GM08714 (cell line): ENCODE results near the gene EIF2S3.
"Not testable (repeated sequence)": the region's sequence is repeated elsewhere in the genome, so short reads cannot be mapped to it uniquely, and the experiment has no call there.

Experiments
- H3K4me3 ChIP-seq: fragments of 200-500 bp; sonication (Bioruptor generic); 2 replicates; pipeline ENCODE4 v1.5.1; 2014; ENCODE audit warnings: mild to moderate bottlenecking, low read length, inconsistent platforms
- ZNF274 ChIP-seq: IDR thresholded peaks from 2 replicates; pipeline ENCODE4 v1.6.1; 2012; ENCODE audit warnings: mild to moderate bottlenecking, low read depth, low read length

EIF2S3 gene

DNA sequence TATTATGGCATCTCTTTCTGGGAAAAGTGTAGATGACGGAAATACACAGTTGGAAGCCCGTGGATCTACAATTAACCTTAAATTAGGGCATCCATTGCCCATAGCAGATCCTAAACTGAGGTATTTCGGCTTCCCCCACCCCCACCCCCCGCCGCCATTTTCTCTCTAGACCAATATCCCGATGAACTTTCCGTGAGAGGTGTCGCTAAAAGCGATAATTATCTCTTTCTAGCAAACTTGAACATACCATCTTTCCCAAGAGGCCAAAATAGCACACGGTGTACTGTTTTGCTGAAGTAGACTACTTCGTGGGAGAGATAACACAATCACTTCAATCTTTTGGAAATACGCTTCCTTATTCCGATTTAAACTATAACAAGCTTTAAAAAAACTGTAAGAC is 28.3 kb upstream of the EIF2S3 start:
- H3K4me3 ChIP-seq = peak overlapping the region; percentile 75; the same call in 1 of the 2 replicates
- TF ChIP-seq ZNF274 = no peak

GRCh38 chrX:24027086-24027485 is 27.7 kb upstream of the EIF2S3 start, which contains the start of gene KLHL15:
Gene KLHL15, minus strand, starts transcription at chrX:24027186. Its CDS starts 20,493 bp downstream, at chrX:24006693.
- peak within 1 kb of the TSS; percentile 75 for H3K4me3 ChIP-seq

GRCh38 chrX:24027985-24028384 is 26.8 kb upstream of the EIF2S3 start:
- H3K4me3 ChIP-seq = no peak overlapping the region
- no peak for TF ChIP-seq ZNF274

More at GRCh38 chrX:24027086-24027485, 27.7 kb upstream of the EIF2S3 start, which contains the start of gene KLHL15:
- no peak for TF ChIP-seq ZNF274

- no peak for TF ChIP-seq ZNF274
- H3K4me3 ChIP-seq = no peak overlapping the region
Observed at GRCh38 chrX:24030597-24030996, 24.2 kb upstream of the EIF2S3 start.

- H3K4me3 ChIP-seq = no peak overlapping the region
- TF ChIP-seq ZNF274 = no peak
Observed at GRCh38 chrX:24034485-24034884, 20.3 kb upstream of the EIF2S3 start.

GRCh38 chrX:24037729-24038128 is 17.0 kb upstream of the EIF2S3 start:
- TF ChIP-seq ZNF274 = no peak
- no peak overlapping the region for H3K4me3 ChIP-seq

DNA sequence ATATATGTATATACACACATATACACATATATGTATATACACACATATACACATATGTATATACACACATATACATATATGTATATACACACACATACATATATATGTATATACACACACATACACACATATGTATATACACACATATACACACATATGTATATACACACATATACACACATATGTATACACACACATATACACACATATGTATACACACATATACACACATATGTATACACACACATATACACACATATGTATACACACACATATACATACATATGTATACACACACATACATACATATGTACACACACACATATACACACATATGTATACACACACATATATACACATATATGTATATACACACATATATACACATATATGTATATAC is 8.7 kb upstream of the EIF2S3 start:
- not testable (repeated sequence) for H3K4me3 ChIP-seq

GRCh38 chrX:24049643-24050042 is 5.1 kb upstream of the EIF2S3 start:
- not testable (repeated sequence) for H3K4me3 ChIP-seq

DNA sequence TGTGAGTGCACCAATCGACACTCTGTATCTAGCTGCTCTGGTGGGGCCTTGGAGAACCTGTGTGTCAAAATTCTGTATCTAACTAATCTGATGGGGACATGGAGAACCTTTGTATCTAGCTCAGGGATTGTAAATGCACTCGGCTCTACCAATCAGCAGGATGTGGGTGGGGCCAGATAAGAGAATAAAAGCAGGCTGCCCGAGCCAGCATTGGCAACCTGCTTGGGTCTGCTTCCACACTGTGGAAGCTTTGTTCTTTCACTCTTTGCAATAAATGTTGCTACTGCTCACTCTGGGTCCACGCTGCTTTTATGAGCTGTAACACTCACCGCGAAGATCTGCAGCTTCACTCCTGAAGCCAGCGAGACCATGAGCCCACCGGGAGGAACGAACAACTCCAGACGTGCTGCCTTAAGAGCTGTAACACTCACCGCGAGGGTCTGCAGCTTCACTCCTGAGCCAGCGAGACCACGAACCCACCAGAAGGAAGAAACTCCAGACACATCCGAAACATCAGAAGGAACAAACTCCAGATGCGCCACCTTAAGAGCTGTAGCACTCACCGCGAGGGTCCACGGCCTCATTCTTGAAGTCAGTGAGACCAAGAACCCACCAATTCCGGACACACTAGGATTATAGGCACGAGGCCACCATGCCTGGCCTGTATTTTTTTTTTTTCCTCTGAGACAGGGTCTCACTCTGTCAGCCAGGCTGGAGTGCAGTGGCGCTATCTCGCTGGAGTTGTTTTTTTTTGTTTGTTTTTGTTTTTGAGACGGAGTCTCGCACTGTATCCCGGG is 4.0 kb upstream of the EIF2S3 start:
- H3K4me3 ChIP-seq = not testable (repeated sequence)

- H3K4me3 ChIP-seq = no peak overlapping the region; the same call in 1 of the 2 replicates
- no peak for TF ChIP-seq ZNF274
Observed at GRCh38 chrX:24055043-24055356, 244 bp downstream of the EIF2S3 start.

GRCh38 chrX:24063488-24063887 is 8.7 kb downstream of the EIF2S3 start:
- no peak for TF ChIP-seq ZNF274
- no peak overlapping the region for H3K4me3 ChIP-seq

- H3K4me3 ChIP-seq = no peak overlapping the region
- no peak for TF ChIP-seq ZNF274
Observed at GRCh38 chrX:24069877-24070276, 15.1 kb downstream of the EIF2S3 start.

- TF ChIP-seq ZNF274 = no peak
- no peak overlapping the region for H3K4me3 ChIP-seq
Observed at GRCh38 chrX:24079411-24079810, 24.7 kb downstream of the EIF2S3 start.

DNA sequence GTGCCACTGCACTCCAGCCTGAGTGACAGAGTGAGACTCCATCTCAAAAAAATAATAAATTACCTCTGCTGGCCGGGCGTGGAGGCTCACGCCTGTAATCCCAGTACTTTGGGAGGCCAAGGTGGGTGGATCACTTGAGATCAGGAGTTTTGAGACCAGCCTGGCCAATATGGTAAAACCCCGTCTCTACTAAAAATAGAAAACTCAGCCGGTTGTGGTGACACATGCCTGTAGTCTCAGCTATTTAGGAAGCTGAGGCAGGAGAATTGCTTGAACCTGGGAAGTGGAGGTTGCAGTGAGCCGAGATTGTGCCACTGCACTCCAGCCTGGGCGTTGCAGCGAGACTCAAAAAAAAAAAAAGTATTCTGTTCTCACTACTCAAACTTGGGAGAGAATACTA is 25.5 kb downstream of the EIF2S3 start:
- not testable (repeated sequence) for H3K4me3 ChIP-seq

GRCh38 chrX:24080704-24081103 is 25.9 kb downstream of the EIF2S3 start:
- no peak overlapping the region for H3K4me3 ChIP-seq
- no peak for TF ChIP-seq ZNF274

- H3K4me3 ChIP-seq = no peak overlapping the region
- TF ChIP-seq ZNF274 = no peak
Observed at GRCh38 chrX:24081661-24082154, 27.0 kb downstream of the EIF2S3 start.

- no peak overlapping the region for H3K4me3 ChIP-seq
- TF ChIP-seq ZNF274 = no peak
Observed at GRCh38 chrX:24082447-24082846, 27.7 kb downstream of the EIF2S3 start.
